Measurements from ENCODE around the gene CHCHD4.

The CHCHD4 gene

GRCh38 chr3:14150491-14151230 lies 26.0 kb upstream of the CHCHD4 start:
- Histone ChIP-seq H3K9ac (ENCODE audit: low read depth in 1 of 2, low read length in 2 of 2) (no peak overlapping the region), H3K4me1 (ENCODE audit: control insufficient read depth in 2 of 2, insufficient read depth in 2 of 2, low read length in 2 of 2) (peaks cover 0 to 2% of the 10 kb centered on the region in 2 donors), H3K4me3 (ENCODE audit: low read length in 2 of 2) (no peak overlapping the region), H3K27me3 (ENCODE audit: control insufficient read depth in 2 of 2, insufficient read depth in 2 of 2, low read length in 2 of 2) (no peaks in the 10 kb centered on the region), H3K36me3 (ENCODE audit: control insufficient read depth in 2 of 2, insufficient read depth in 2 of 2, low read length in 2 of 2) (peaks cover 46 to 50% of the 10 kb centered on the region in 2 donors), H3K9me3 (ENCODE audit: control insufficient read depth in 2 of 2, low read length in 2 of 2) (no peaks in the 10 kb centered on the region), H3K27ac (ENCODE audit: low read depth in 2 of 2, low read length in 2 of 2) (no peak overlapping the region)

- no peaks in the 10 kb centered on the region for H3K27me3 ChIP-seq (ENCODE audit: control insufficient read depth in 2 of 2, insufficient read depth in 2 of 2, low read length in 2 of 2)
- peaks cover 50 to 51% of the 10 kb centered on the region in 2 donors for H3K36me3 ChIP-seq (ENCODE audit: control insufficient read depth in 2 of 2, insufficient read depth in 2 of 2, low read length in 2 of 2)
- H3K9ac ChIP-seq (ENCODE audit: low read depth in 1 of 2, low read length in 2 of 2), result no peak overlapping the region
- H3K27ac ChIP-seq (ENCODE audit: low read depth in 2 of 2, low read length in 2 of 2), result no peak overlapping the region
- H3K4me3 ChIP-seq (ENCODE audit: low read length in 2 of 2), result no peak overlapping the region
- no peaks in the 10 kb centered on the region for H3K9me3 ChIP-seq (ENCODE audit: control insufficient read depth in 2 of 2, low read length in 2 of 2)
- H3K4me1 ChIP-seq (ENCODE audit: control insufficient read depth in 2 of 2, insufficient read depth in 2 of 2, low read length in 2 of 2), result peaks cover 5 to 7% of the 10 kb centered on the region in 2 donors
Measured at GRCh38 chr3:14150078-14150477, 25.4 kb upstream of the CHCHD4 start.

- H3K27me3 ChIP-seq (ENCODE audit: control insufficient read depth in 2 of 2, insufficient read depth in 2 of 2, low read length in 2 of 2), result no peaks in the 10 kb centered on the region
- H3K9me3 ChIP-seq (ENCODE audit: control insufficient read depth in 2 of 2, low read length in 2 of 2), result no peaks in the 10 kb centered on the region
- no peak overlapping the region for H3K9ac ChIP-seq (ENCODE audit: low read depth in 1 of 2, low read length in 2 of 2)
- no peak overlapping the region for H3K27ac ChIP-seq (ENCODE audit: low read depth in 2 of 2, low read length in 2 of 2)
- H3K4me3 ChIP-seq (ENCODE audit: low read length in 2 of 2), result no peak overlapping the region
- H3K4me1 ChIP-seq (ENCODE audit: control insufficient read depth in 2 of 2, insufficient read depth in 2 of 2, low read length in 2 of 2), result peaks cover 18% of the 10 kb centered on the region in 2 donors
- H3K36me3 ChIP-seq (ENCODE audit: control insufficient read depth in 2 of 2, insufficient read depth in 2 of 2, low read length in 2 of 2), result peaks cover 40 to 46% of the 10 kb centered on the region in 2 donors
Measured at GRCh38 chr3:14148041-14148985, 23.6 kb upstream of the CHCHD4 start.

- Histone ChIP-seq H3K9ac (ENCODE audit: low read depth in 1 of 2, low read length in 2 of 2) (no peak overlapping the region), H3K4me1 (ENCODE audit: control insufficient read depth in 2 of 2, insufficient read depth in 2 of 2, low read length in 2 of 2) (peaks cover 18% of the 10 kb centered on the region in 2 donors), H3K36me3 (ENCODE audit: control insufficient read depth in 2 of 2, insufficient read depth in 2 of 2, low read length in 2 of 2) (peaks cover 34 to 48% of the 10 kb centered on the region in 2 donors), H3K9me3 (ENCODE audit: control insufficient read depth in 2 of 2, low read length in 2 of 2) (no peaks in the 10 kb centered on the region), H3K27ac (ENCODE audit: low read depth in 2 of 2, low read length in 2 of 2) (no peak overlapping the region), H3K4me3 (ENCODE audit: low read length in 2 of 2) (no peak overlapping the region), H3K27me3 (ENCODE audit: control insufficient read depth in 2 of 2, insufficient read depth in 2 of 2, low read length in 2 of 2) (no peaks in the 10 kb centered on the region)
Measured at GRCh38 chr3:14147617-14148016, 22.9 kb upstream of the CHCHD4 start.

- Histone ChIP-seq H3K9me3 (ENCODE audit: control insufficient read depth in 2 of 2, low read length in 2 of 2) (no peaks in the 10 kb centered on the region), H3K4me1 (ENCODE audit: control insufficient read depth in 2 of 2, insufficient read depth in 2 of 2, low read length in 2 of 2) (peaks cover 18 to 20% of the 10 kb centered on the region in 2 donors), H3K36me3 (ENCODE audit: control insufficient read depth in 2 of 2, insufficient read depth in 2 of 2, low read length in 2 of 2) (peaks cover 30 to 47% of the 10 kb centered on the region in 2 donors), H3K27me3 (ENCODE audit: control insufficient read depth in 2 of 2, insufficient read depth in 2 of 2, low read length in 2 of 2) (no peaks in the 10 kb centered on the region), H3K27ac (ENCODE audit: low read depth in 2 of 2, low read length in 2 of 2) (no peak overlapping the region), H3K9ac (ENCODE audit: low read depth in 1 of 2, low read length in 2 of 2) (no peak overlapping the region), H3K4me3 (ENCODE audit: low read length in 2 of 2) (no peak overlapping the region)
Measured at GRCh38 chr3:14147066-14147435, 22.4 kb upstream of the CHCHD4 start.

- no peak overlapping the region for H3K9ac ChIP-seq (ENCODE audit: low read depth in 1 of 2, low read length in 2 of 2)
- H3K4me3 ChIP-seq (ENCODE audit: low read length in 2 of 2), result no peak overlapping the region
- peaks cover 18 to 23% of the 10 kb centered on the region in 2 donors for H3K4me1 ChIP-seq (ENCODE audit: control insufficient read depth in 2 of 2, insufficient read depth in 2 of 2, low read length in 2 of 2)
- no peaks in the 10 kb centered on the region for H3K9me3 ChIP-seq (ENCODE audit: control insufficient read depth in 2 of 2, low read length in 2 of 2)
- peaks cover 30 to 46% of the 10 kb centered on the region in 2 donors for H3K36me3 ChIP-seq (ENCODE audit: control insufficient read depth in 2 of 2, insufficient read depth in 2 of 2, low read length in 2 of 2)
- no peaks in the 10 kb centered on the region for H3K27me3 ChIP-seq (ENCODE audit: control insufficient read depth in 2 of 2, insufficient read depth in 2 of 2, low read length in 2 of 2)
- peak overlapping the region in 1 of 2 donors; percentile 78 for H3K27ac ChIP-seq (ENCODE audit: low read depth in 2 of 2, low read length in 2 of 2)
Measured at GRCh38 chr3:14146381-14147065, 21.9 kb upstream of the CHCHD4 start.

- Histone ChIP-seq H3K9ac (ENCODE audit: low read depth in 1 of 2, low read length in 2 of 2) (no peak overlapping the region), H3K27me3 (ENCODE audit: control insufficient read depth in 2 of 2, insufficient read depth in 2 of 2, low read length in 2 of 2) (no peaks in the 10 kb centered on the region), H3K36me3 (ENCODE audit: control insufficient read depth in 2 of 2, insufficient read depth in 2 of 2, low read length in 2 of 2) (peaks cover 29 to 44% of the 10 kb centered on the region in 2 donors), H3K27ac (ENCODE audit: low read depth in 2 of 2, low read length in 2 of 2) (peak overlapping the region in 1 of 2 donors; percentile 78), H3K9me3 (ENCODE audit: control insufficient read depth in 2 of 2, low read length in 2 of 2) (no peaks in the 10 kb centered on the region), H3K4me3 (ENCODE audit: low read length in 2 of 2) (no peak overlapping the region), H3K4me1 (ENCODE audit: control insufficient read depth in 2 of 2, insufficient read depth in 2 of 2, low read length in 2 of 2) (peaks cover 18 to 23% of the 10 kb centered on the region in 2 donors)
Measured at GRCh38 chr3:14145670-14146380, 21.2 kb upstream of the CHCHD4 start.

- Histone ChIP-seq H3K9me3 (ENCODE audit: control insufficient read depth in 2 of 2, low read length in 2 of 2) (no peaks in the 10 kb centered on the region), H3K4me1 (ENCODE audit: control insufficient read depth in 2 of 2, insufficient read depth in 2 of 2, low read length in 2 of 2) (peaks cover 18 to 23% of the 10 kb centered on the region in 2 donors), H3K27me3 (ENCODE audit: control insufficient read depth in 2 of 2, insufficient read depth in 2 of 2, low read length in 2 of 2) (no peaks in the 10 kb centered on the region), H3K27ac (ENCODE audit: low read depth in 2 of 2, low read length in 2 of 2) (peak overlapping the region; percentile 78 to 82), H3K36me3 (ENCODE audit: control insufficient read depth in 2 of 2, insufficient read depth in 2 of 2, low read length in 2 of 2) (peaks cover 34 to 41% of the 10 kb centered on the region in 2 donors), H3K9ac (ENCODE audit: low read depth in 1 of 2, low read length in 2 of 2) (no peak overlapping the region), H3K4me3 (ENCODE audit: low read length in 2 of 2) (peak overlapping the region in 1 of 2 donors; percentile 46)
Measured at GRCh38 chr3:14145236-14145635, 20.6 kb upstream of the CHCHD4 start.

GRCh38 chr3:14144423-14145075 lies 19.9 kb upstream of the CHCHD4 start:
- H3K27me3 ChIP-seq (ENCODE audit: control insufficient read depth in 2 of 2, insufficient read depth in 2 of 2, low read length in 2 of 2), result no peaks in the 10 kb centered on the region
- H3K36me3 ChIP-seq (ENCODE audit: control insufficient read depth in 2 of 2, insufficient read depth in 2 of 2, low read length in 2 of 2), result peaks cover 39 to 40% of the 10 kb centered on the region in 2 donors
- no peaks in the 10 kb centered on the region for H3K9me3 ChIP-seq (ENCODE audit: control insufficient read depth in 2 of 2, low read length in 2 of 2)
- peak overlapping the region in 1 of 2 donors; percentile 46 for H3K4me3 ChIP-seq (ENCODE audit: low read length in 2 of 2)
- peak overlapping the region; percentile 78 to 82 for H3K27ac ChIP-seq (ENCODE audit: low read depth in 2 of 2, low read length in 2 of 2)
- peaks cover 18 to 23% of the 10 kb centered on the region in 2 donors for H3K4me1 ChIP-seq (ENCODE audit: control insufficient read depth in 2 of 2, insufficient read depth in 2 of 2, low read length in 2 of 2)
- peak overlapping the region in 1 of 2 donors; percentile 19 for H3K9ac ChIP-seq (ENCODE audit: low read depth in 1 of 2, low read length in 2 of 2)
